HFFc6 (cell line): Measurements from ENCODE around the gene OPN4. TPM values are rescaled to one million over a fixed set of nuclear protein-coding genes. Genes with fewer than 3 reads are reported as not detected.

Experiments
- DNase-seq: peaks from one replicate; pipeline ENCODE4 v3.0.0-alpha.2; 2018
- H3K27ac Mint-ChIP-seq: 2 replicates; pipeline ENCODE4 v1.8.0; 2020; ENCODE audit warnings: mild to moderate bottlenecking, mixed read lengths
- H3K27me3 Mint-ChIP-seq: 2 replicates; pipeline ENCODE4 v1.8.0; 2021; ENCODE audit warnings: mild to moderate bottlenecking, moderate library complexity, mixed read lengths; ENCODE audit not compliant: insufficient read depth
- H3K36me3 Mint-ChIP-seq: 2 replicates; pipeline ENCODE4 v1.8.0; 2021; ENCODE audit warnings: low read depth, mixed read lengths
- H3K4me1 Mint-ChIP-seq: 2 replicates; pipeline ENCODE4 v1.8.0; 2020; ENCODE audit warnings: low read depth, mixed read lengths
- H3K4me3 Mint-ChIP-seq: 2 replicates; pipeline ENCODE4 v1.8.0; 2020; ENCODE audit warnings: mild to moderate bottlenecking, moderate library complexity, mixed read lengths
- H3K9me3 Mint-ChIP-seq: 2 replicates; pipeline ENCODE4 v1.8.0; 2020; ENCODE audit warnings: mild to moderate bottlenecking, mixed read lengths
- total RNA-seq, 6 experiments: library from RNA; stranded (reverse); fragmentation: NEBNext Ultra II Directional; extraction: Animal tissue kit (Norgen Biotek cat#: 25700); gene quantifications; 2 replicates in 1 of 6; 3 replicates in 5 of 6; pipeline ENCODE4 v1.2.3, GENCODE V29; 2021
- TF ChIP-seq, protein P1 (sequence below): fragments of 200-600 bp; sonication (generic); IDR thresholded peaks from 2 replicates; pipeline ENCODE4 v1.5.0; 2021; ENCODE audit warnings: antibody characterized with exemption, mild to moderate bottlenecking

Gene OPN4
- total RNA-seq, 6 experiments from 2014 or later: not detected

DNA sequence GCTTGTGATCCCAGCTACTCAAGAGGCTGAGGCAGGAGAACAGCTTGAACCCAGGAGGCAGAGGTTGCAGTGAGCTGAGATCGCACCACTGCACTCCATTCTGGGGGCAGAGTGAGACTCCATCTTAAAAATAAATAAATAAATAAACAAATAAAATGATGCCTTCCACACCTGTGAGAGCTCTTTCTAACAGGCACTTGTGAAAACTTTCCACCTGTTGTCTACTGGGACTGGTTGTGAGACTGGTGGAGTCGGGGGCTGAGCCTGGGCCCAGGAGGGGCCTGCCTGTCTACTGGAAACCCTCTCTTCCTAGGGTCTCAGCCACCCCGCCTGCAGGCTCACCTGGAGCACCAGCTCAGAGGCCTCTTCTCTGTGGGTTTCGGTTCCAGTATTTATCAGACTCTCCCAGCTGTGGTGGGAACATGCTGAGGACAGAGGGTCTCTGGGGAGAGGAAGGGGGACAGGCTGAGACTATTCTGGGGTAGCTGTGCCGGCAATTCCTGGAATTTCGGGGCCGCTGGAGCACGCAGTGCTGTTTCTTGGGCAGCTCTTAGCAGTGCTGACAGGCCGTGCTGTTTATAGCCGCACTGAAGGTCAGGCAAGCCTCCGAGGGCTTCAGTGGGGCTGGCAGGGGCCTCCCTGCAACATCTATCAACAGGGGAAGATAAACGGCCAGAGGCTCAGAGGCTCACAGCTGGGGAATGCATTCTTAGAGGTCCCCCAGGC, 17.8 kb downstream of the OPN4 start:
- Mint-ChIP-seq H3K27ac (no peak overlapping the region; the same call in 1 of the 2 replicates), H3K9me3 (no peaks in the 10 kb centered on the region), H3K36me3 (no peaks in the 10 kb centered on the region), H3K4me3 (no peak overlapping the region), H3K4me1 (peaks cover 21% of the 10 kb centered on the region), H3K27me3 (peaks cover 9% of the 10 kb centered on the region)
- TF ChIP-seq, protein P1, sequence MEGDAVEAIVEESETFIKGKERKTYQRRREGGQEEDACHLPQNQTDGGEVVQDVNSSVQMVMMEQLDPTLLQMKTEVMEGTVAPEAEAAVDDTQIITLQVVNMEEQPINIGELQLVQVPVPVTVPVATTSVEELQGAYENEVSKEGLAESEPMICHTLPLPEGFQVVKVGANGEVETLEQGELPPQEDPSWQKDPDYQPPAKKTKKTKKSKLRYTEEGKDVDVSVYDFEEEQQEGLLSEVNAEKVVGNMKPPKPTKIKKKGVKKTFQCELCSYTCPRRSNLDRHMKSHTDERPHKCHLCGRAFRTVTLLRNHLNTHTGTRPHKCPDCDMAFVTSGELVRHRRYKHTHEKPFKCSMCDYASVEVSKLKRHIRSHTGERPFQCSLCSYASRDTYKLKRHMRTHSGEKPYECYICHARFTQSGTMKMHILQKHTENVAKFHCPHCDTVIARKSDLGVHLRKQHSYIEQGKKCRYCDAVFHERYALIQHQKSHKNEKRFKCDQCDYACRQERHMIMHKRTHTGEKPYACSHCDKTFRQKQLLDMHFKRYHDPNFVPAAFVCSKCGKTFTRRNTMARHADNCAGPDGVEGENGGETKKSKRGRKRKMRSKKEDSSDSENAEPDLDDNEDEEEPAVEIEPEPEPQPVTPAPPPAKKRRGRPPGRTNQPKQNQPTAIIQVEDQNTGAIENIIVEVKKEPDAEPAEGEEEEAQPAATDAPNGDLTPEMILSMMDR: no peak
- no peak for DNase-seq

DNA sequence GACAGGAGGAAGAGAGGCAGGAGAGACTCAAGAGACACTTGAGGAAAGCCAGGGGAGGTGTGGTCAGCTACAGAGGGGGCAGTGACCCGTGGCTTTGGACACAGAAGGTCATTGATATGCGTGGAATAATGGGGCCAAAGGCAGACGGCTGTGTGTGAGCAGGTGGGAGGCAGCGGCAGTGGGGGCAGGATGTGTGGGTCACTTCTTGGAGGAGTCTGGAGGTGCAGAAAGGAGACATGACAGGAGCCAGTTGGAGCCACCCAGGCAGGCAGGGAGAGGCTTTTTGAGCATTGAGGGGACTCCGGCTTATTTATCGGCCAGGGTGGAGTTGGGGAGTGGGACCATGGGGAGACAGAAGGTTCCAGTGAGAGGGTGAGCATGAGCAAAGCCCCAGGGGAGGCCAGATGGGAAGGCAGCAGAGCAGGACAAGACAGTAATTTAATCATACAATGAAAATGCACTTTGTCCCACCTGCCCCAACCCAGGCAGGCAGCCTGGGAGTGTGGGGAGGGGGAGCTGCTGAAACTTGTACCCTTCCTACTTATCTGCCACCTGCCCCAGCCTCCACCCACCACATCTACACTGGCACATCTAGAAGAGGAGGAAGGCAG, 19.0 kb downstream of the OPN4 start:
- H3K4me1 Mint-ChIP-seq: peaks cover 15% of the 10 kb centered on the region
- H3K36me3 Mint-ChIP-seq: no peaks in the 10 kb centered on the region
- peaks cover 9% of the 10 kb centered on the region for H3K27me3 Mint-ChIP-seq
- no peak overlapping the region for H3K4me3 Mint-ChIP-seq
- no peak for DNase-seq
- TF ChIP-seq, protein P1: no peak
- no peaks in the 10 kb centered on the region for H3K9me3 Mint-ChIP-seq
- H3K27ac Mint-ChIP-seq: no peak overlapping the region

DNA sequence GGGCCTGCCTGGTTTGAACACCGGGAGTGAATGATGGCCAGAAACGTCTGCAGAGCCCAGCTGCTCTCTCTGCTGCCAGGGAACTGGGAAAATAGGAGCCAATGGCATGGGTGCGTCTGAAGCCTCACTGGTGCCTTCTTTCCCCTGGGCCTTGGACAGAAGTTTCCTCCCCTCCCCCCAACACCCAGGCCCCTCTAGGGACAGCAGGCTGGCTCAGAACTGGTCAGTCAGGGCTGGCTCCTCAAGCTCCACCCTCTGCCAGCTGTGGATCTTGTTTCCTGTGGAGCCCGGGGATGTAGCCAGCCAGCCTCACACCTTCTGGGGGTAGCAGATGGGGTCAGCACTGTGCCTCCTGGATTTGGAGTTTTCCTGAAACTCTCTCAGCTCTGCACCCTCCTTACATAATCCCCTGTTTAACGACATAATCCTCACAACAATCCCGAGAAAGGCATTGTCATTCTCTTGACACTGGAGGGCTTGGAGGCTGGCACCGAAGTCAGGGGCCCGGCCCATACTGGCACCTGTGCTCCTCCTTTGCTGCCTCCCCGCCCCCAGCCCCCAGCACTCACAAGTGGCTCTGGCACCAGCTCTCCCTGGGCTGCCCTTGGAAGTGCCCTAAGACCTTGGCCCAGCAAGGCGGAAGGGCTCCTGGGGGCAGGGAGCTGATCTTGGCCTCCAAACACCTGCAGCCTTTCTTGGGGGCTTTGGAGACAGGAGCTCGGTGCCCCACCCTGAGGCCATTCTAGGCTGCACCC, 19.7 kb downstream of the OPN4 start:
- no peak for DNase-seq
- Mint-ChIP-seq H3K4me1 (peaks cover 8% of the 10 kb centered on the region), H3K36me3 (no peaks in the 10 kb centered on the region), H3K9me3 (no peaks in the 10 kb centered on the region), H3K4me3 (no peak overlapping the region), H3K27ac (no peak overlapping the region), H3K27me3 (peaks cover 9% of the 10 kb centered on the region)
- TF ChIP-seq, protein P1: no peak

DNA sequence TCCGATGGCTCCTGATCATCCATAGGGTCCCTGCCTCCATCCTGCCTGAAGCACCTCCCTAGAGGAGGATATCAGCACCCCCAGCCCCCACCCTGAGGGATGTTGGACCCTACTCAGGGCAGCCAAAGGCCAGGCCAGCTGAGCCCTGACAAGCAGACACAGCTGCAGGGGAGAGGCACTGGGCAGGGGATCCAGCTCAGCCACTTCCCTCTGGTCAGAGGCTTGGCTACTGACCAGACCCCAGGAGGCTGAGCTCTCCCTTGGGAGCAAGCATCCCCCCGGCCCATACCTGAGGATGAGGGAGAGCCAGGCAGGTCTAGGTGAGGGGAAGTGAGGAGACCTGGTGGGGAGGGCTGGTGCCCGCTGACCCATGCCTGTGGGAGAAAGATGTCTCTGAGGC, 20.6 kb downstream of the OPN4 start:
- no peak overlapping the region for H3K27ac Mint-ChIP-seq
- peaks cover 7% of the 10 kb centered on the region for H3K4me1 Mint-ChIP-seq

DNA sequence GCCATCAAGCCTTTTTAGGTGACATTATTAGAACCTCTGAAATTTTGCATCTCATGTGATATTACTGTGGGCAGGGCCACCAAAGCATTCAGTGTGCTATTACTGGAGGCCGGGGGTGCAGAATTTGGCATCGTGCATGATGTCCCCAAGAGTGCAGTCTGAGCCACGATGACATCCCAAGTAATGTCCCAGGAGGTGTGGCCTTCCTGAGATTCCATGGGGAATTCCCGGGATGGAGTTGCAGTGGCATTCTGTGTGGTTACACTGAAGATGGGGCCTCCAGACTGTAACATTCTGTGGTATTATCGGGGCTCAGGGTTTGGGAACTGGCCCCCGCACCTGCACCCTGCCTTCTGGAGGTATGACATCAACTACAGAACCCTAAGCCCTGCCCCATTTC, 23.0 kb downstream of the OPN4 start:
- no peak overlapping the region for H3K4me3 Mint-ChIP-seq

More for the DNA sequence above, 20.6 kb downstream of the OPN4 start:
- Mint-ChIP-seq H3K36me3 (no peaks in the 10 kb centered on the region), H3K9me3 (no peaks in the 10 kb centered on the region), H3K27me3 (peaks cover 9% of the 10 kb centered on the region), H3K4me3 (no peak overlapping the region)
- no peak for DNase-seq
- TF ChIP-seq, protein P1: no peak

More for the DNA sequence above, 23.0 kb downstream of the OPN4 start:
- Mint-ChIP-seq H3K9me3 (no peaks in the 10 kb centered on the region), H3K36me3 (no peaks in the 10 kb centered on the region), H3K27me3 (peaks cover 12% of the 10 kb centered on the region), H3K27ac (no peak overlapping the region), H3K4me1 (peaks cover 2% of the 10 kb centered on the region)
- TF ChIP-seq, protein P1: no peak
- DNase-seq: no peak
